HG03439 (cell line): Measurements from ENCODE around the gene S1PR4.
"Not testable (repeated sequence)": the region's sequence is repeated elsewhere in the genome, so short reads cannot be mapped to it uniquely, and the experiment has no call there.

Source experiments
- ATAC-seq: cut with Tn5 transposase; IDR thresholded peaks from one replicate; pipeline ENCODE4 v1.9.1; 2021; ENCODE audit warnings: mild to moderate bottlenecking, moderate library complexity; ENCODE audit not compliant: unreplicated experiment

Gene S1PR4

GRCh38 chr19:3176715-3177501 lies 1.7 kb upstream of the S1PR4 start:
- no peak for ATAC-seq

- ATAC-seq, result peak; percentile 6
Measured at GRCh38 chr19:3178973-3179738, 587 bp downstream of the S1PR4 start.

GRCh38 chr19:3179739-3180293 lies 1.2 kb downstream of the S1PR4 start:
- ATAC-seq, result peak; percentile 24

- no peak for ATAC-seq
Measured at GRCh38 chr19:3183721-3184641, 5.4 kb downstream of the S1PR4 start.

- ATAC-seq, result peak; percentile 21
Measured at GRCh38 chr19:3184847-3185460, 6.4 kb downstream of the S1PR4 start.

- peak; percentile 71 for ATAC-seq
Measured at GRCh38 chr19:3185461-3186159, 7.0 kb downstream of the S1PR4 start, which contains the start of gene NCLN. Gene NCLN (plus strand): TSS chr19:3185930. CDS start chr19:3186031, 101 bp downstream.

GRCh38 chr19:3186160-3186688 lies 7.7 kb downstream of the S1PR4 start:
- ATAC-seq, result no peak

GRCh38 chr19:3186891-3187661 lies 8.5 kb downstream of the S1PR4 start:
- ATAC-seq, result no peak

DNA sequence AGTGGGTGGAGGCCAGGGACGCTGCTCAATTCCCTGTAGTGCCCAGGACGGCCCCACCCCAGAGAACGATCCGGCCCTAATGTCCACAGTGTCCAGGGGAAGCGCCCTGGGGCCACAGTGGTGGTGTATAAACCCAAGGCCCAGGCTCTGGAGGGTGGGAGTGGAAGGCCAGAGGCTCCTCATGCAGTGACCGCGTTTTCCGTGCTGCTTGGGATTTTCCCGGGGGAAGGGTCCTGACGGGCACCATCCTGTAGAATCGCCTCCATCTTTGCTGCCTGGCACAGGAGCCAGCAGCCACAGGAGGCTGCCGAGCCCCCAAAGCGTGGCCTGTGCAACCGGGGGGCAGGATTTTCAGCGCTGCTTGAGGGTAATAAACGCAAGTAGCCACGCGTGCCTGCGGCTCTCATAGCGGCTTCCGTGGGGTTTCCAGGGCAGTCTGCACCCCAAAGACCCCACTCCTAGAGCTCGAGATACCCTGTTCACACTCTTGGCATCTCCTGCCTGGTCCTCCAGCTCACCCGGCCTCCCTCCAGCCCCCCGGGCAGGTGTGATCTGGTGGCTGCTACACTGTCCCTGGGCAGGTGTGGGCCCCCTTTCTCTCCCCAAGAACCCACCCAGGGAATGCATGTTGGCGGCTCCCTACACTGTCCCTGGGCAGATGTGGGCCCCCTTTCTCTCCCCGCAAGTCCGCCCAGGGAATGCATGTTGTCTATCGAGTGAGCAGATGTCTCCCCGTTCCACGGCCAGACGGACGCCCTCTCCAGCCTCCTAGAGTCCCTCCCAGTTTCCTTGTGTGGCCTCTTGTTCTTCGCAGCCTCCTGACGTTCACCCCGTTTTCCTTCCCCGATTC lies 9.3 kb downstream of the S1PR4 start:
- ATAC-seq, result no peak

- no peak for ATAC-seq
Measured at GRCh38 chr19:3188627-3189596, 10.3 kb downstream of the S1PR4 start.

- ATAC-seq, result no peak
Measured at GRCh38 chr19:3189702-3190469, 11.3 kb downstream of the S1PR4 start.

- no peak for ATAC-seq
Measured at GRCh38 chr19:3190470-3190770, 11.9 kb downstream of the S1PR4 start.

DNA sequence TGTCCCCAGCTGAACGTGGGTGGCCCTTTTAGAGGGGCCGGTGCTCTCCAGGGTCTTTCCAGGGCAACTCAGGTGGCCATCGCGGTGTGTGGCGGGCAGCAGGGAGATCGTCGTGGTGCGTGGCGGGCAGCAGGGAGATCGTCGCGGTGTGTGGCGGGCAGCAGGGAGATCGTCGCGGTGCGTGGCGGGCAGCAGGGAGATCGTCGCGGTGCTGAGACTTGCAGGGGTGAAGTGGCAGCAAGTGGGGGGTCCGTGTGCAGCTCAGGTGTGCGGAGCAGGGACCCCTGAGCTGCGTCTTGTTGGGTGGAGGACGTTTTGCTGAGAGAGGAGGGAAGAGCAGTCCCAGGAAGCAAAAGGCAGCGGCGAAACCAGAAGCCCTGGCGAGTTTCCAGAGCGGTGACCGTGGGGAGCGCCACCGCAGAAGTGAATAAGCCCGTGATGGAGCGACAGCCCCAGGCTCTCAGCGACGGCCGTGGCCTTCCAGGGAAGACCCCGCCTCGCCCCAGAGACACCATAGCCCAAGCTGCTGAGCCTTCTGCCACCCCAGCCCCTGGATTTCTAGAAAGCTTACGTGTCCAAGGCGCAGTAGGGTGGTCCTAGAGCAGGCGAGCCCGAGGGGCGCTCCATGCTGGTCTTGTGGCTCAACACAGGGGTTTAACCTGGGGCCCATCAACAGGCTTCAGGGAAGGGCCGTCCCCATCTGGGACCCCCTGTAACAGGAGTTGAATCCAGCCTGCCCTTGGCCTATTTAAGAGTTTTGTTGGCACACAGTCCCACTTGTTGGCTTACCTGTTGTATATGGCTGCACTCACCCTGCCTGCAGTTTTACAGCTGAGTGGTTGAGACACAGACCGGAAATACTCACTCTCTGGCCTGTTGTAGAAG lies 12.6 kb downstream of the S1PR4 start:
- ATAC-seq, result no peak

- not testable (repeated sequence) for ATAC-seq
Measured at GRCh38 chr19:3191806-3192104, 13.2 kb downstream of the S1PR4 start.

DNA sequence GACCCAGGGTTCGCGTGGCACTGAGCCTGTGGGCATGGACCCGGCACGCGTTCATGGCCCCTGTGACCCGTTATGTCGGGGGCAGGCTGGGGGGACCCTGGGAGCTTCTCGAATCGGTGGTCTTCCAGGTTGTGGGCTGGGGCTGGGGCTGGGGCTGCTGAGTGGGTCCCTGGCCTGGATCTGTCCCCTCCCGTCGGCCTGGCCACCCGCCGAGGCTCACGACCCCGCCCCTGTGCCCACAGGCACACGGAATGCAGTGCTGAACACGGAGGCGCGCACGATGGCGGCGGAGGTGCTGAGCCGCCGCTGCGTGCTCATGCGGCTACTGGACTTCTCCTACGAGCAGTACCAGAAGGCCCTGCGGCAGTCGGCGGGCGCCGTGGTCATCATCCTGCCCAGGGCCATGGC lies 13.7 kb downstream of the S1PR4 start:
- ATAC-seq, result no peak
